ENCODE measurements around the gene KRTAP10-9.
"Not testable (repeated sequence)": the region's sequence is repeated elsewhere in the genome, so short reads cannot be mapped to it uniquely, and the experiment has no call there.

KRTAP10-9 gene

DNA sequence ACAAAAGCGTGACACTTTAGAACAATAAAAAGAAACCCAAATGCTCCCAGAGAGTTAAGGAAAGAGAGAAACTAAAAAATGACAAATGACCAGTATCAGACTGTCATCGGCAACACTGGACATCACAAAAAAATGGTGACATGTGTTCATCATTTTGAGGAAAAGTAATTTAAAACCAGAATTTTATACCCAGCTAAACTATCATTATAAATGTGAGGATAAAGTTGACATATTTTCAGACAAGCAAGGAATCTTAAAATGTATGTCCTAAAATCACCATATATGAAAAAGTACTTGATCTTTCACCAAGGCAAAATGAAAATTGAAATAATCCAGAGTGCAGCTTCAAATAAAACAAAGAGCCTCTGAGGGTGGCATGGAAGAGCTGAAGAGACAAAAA lies 18.0 kb downstream of the KRTAP10-9 start:
- H3K4me1 ChIP-seq (ENCODE audit: control insufficient read depth, insufficient read depth, low read depth, low read length) = no peaks in the 10 kb centered on the region
- no peak overlapping the region for H3K4ac ChIP-seq (ENCODE audit: low read depth in 1 of 2, low read length in 2 of 2)
- no peak overlapping the region for H2BK12ac ChIP-seq (ENCODE audit: low read length in 2 of 2)
- H3K14ac ChIP-seq (ENCODE audit: low read length in 2 of 2) = no peak overlapping the region
- no peak overlapping the region for H2BK15ac ChIP-seq (ENCODE audit: low read depth, poor library complexity, severe bottlenecking)
- no peak overlapping the region for H4K8ac ChIP-seq (ENCODE audit: low read length)
- no peak overlapping the region for H2BK5ac ChIP-seq (ENCODE audit: low read depth, low read length, poor library complexity, severe bottlenecking)
- no peak overlapping the region for H2AK5ac ChIP-seq (ENCODE audit: low read length, severe bottlenecking)
- H3K27ac ChIP-seq (ENCODE audit: low read length, poor library complexity, severe bottlenecking) = no peak overlapping the region
- H3K9ac ChIP-seq (ENCODE audit: low read length) = no peak overlapping the region
- no CpG with 5 or more reads among the region's 2 CpGs for WGBS
- H3K4me2 ChIP-seq (ENCODE audit: low read length, poor library complexity, severe bottlenecking) = no peak overlapping the region
- no peak for DNase-seq
- peaks cover 43% of the 10 kb centered on the region for H3K9me3 ChIP-seq (ENCODE audit: control insufficient read depth, low read length)
- H3K79me1 ChIP-seq (replicated peaks; ENCODE audit: low read length, poor library complexity, severe bottlenecking) = no peaks in the 10 kb centered on the region
- no peak overlapping the region for H3K18ac ChIP-seq (ENCODE audit: low read depth in 1 of 2, low read length in 2 of 2)
- no peak overlapping the region for H3K4me3 ChIP-seq (ENCODE audit: insufficient read depth in 1 of 2, low read depth in 1 of 2, low read length in 2 of 2)
- no peaks in the 10 kb centered on the region for H3K36me3 ChIP-seq (ENCODE audit: control insufficient read depth in 1 of 2, insufficient read depth in 2 of 2, low read depth in 1 of 2, low read length in 2 of 2)
- no peak overlapping the region for H2BK120ac ChIP-seq (ENCODE audit: low read depth, low read length)
- peaks cover 3 to 10% of the 10 kb centered on the region in 2 experiments for H3K27me3 ChIP-seq (ENCODE audit: control insufficient read depth in 1 of 2, insufficient read depth in 1 of 2, low read length in 2 of 2)
- H3K23ac ChIP-seq (ENCODE audit: low read length in 2 of 2) = no peak overlapping the region
- no peak overlapping the region for H4K91ac ChIP-seq (ENCODE audit: low read length)
- H2AFZ ChIP-seq (ENCODE audit: low read depth, low read length) = no peak overlapping the region

- not testable (repeated sequence) for H3K27ac ChIP-seq (ENCODE audit: low read length, poor library complexity, severe bottlenecking); H2AK5ac ChIP-seq (ENCODE audit: low read length, severe bottlenecking); H3K27me3 ChIP-seq (ENCODE audit: control insufficient read depth in 1 of 2, insufficient read depth in 1 of 2, low read length in 2 of 2); H3K23ac ChIP-seq (ENCODE audit: low read length in 2 of 2); H3K79me1 ChIP-seq (replicated peaks; ENCODE audit: low read length, poor library complexity, severe bottlenecking); DNase-seq; H3K14ac ChIP-seq (ENCODE audit: low read length in 2 of 2); H2AFZ ChIP-seq (ENCODE audit: low read depth, low read length); H3K4ac ChIP-seq (ENCODE audit: low read depth in 1 of 2, low read length in 2 of 2); H2BK5ac ChIP-seq (ENCODE audit: low read depth, low read length, poor library complexity, severe bottlenecking); H3K18ac ChIP-seq (ENCODE audit: low read depth in 1 of 2, low read length in 2 of 2); H3K36me3 ChIP-seq (ENCODE audit: control insufficient read depth in 1 of 2, insufficient read depth in 2 of 2, low read depth in 1 of 2, low read length in 2 of 2); H4K8ac ChIP-seq (ENCODE audit: low read length); H3K4me3 ChIP-seq (ENCODE audit: insufficient read depth in 1 of 2, low read depth in 1 of 2, low read length in 2 of 2); H2BK15ac ChIP-seq (ENCODE audit: low read depth, poor library complexity, severe bottlenecking); H2BK120ac ChIP-seq (ENCODE audit: low read depth, low read length); H3K9ac ChIP-seq (ENCODE audit: low read length); H2BK12ac ChIP-seq (ENCODE audit: low read length in 2 of 2); H3K4me2 ChIP-seq (ENCODE audit: low read length, poor library complexity, severe bottlenecking); H3K4me1 ChIP-seq (ENCODE audit: control insufficient read depth, insufficient read depth, low read depth, low read length)
- H3K9me3 ChIP-seq (ENCODE audit: control insufficient read depth, low read length) = peaks cover 29% of the 10 kb centered on the region
- H4K91ac ChIP-seq (ENCODE audit: low read length) = peak within 1 kb of the TSS; percentile 10
- WGBS = 77% methylated on average over 21 of the region's 21 CpGs
Measured at GRCh38 chr21:44646366-44647221, 19.7 kb downstream of the KRTAP10-9 start, which contains the start of gene KRTAP10-11. Gene KRTAP10-11 (plus strand): TSS chr21:44646414. CDS start chr21:44646459, 45 bp downstream.

DNA sequence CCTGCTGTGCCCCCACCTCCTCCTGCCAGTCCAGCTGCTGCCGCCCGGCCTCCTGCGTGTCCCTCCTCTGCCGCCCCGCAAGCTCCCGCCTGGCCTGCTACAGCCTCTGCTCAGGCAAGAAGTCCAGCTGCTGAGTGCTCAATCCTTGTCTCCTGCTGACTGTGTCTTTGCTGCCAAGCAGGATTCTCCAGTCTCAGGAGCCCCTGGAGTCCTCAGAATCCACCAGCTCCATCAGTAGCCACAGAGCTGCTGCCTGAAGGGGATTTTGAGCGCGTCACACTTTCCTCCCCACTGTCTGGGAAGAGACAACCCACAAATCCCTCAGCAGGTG lies 20.3 kb downstream of the KRTAP10-9 start:
- H2BK5ac ChIP-seq (ENCODE audit: low read depth, low read length, poor library complexity, severe bottlenecking) = no peak overlapping the region
- no peak overlapping the region for H4K8ac ChIP-seq (ENCODE audit: low read length)
- no peaks in the 10 kb centered on the region for H3K79me1 ChIP-seq (replicated peaks; ENCODE audit: low read length, poor library complexity, severe bottlenecking)
- H3K4me3 ChIP-seq (ENCODE audit: insufficient read depth in 1 of 2, low read depth in 1 of 2, low read length in 2 of 2) = no peak overlapping the region
- no peak overlapping the region for H3K14ac ChIP-seq (ENCODE audit: low read length in 2 of 2)
- no peak overlapping the region for H3K4me2 ChIP-seq (ENCODE audit: low read length, poor library complexity, severe bottlenecking)
- no peaks in the 10 kb centered on the region for H3K36me3 ChIP-seq (ENCODE audit: control insufficient read depth in 1 of 2, insufficient read depth in 2 of 2, low read depth in 1 of 2, low read length in 2 of 2)
- no peak overlapping the region for H3K4ac ChIP-seq (ENCODE audit: low read depth in 1 of 2, low read length in 2 of 2)
- no peak overlapping the region for H3K9ac ChIP-seq (ENCODE audit: low read length)
- H3K4me1 ChIP-seq (ENCODE audit: control insufficient read depth, insufficient read depth, low read depth, low read length) = no peaks in the 10 kb centered on the region
- WGBS = 57% methylated on average over 8 of the region's 8 CpGs
- H3K23ac ChIP-seq (ENCODE audit: low read length in 2 of 2) = no peak overlapping the region
- no peak overlapping the region for H2BK15ac ChIP-seq (ENCODE audit: low read depth, poor library complexity, severe bottlenecking)
- H2AFZ ChIP-seq (ENCODE audit: low read depth, low read length) = no peak overlapping the region
- no peak overlapping the region for H2BK12ac ChIP-seq (ENCODE audit: low read length in 2 of 2)
- H3K27ac ChIP-seq (ENCODE audit: low read length, poor library complexity, severe bottlenecking) = no peak overlapping the region
- no peak overlapping the region for H2BK120ac ChIP-seq (ENCODE audit: low read depth, low read length)
- no peak for DNase-seq
- H3K18ac ChIP-seq (ENCODE audit: low read depth in 1 of 2, low read length in 2 of 2) = no peak overlapping the region
- peaks cover 3 to 10% of the 10 kb centered on the region in 2 experiments for H3K27me3 ChIP-seq (ENCODE audit: control insufficient read depth in 1 of 2, insufficient read depth in 1 of 2, low read length in 2 of 2)
- peaks cover 26% of the 10 kb centered on the region for H3K9me3 ChIP-seq (ENCODE audit: control insufficient read depth, low read length)
- H4K91ac ChIP-seq (ENCODE audit: low read length) = no peak overlapping the region
- H2AK5ac ChIP-seq (ENCODE audit: low read length, severe bottlenecking) = no peak overlapping the region

GRCh38 chr21:44648557-44649311 lies 21.8 kb downstream of the KRTAP10-9 start:
- H3K23ac ChIP-seq (ENCODE audit: low read length in 2 of 2) = no peak overlapping the region
- no peak overlapping the region for H2AFZ ChIP-seq (ENCODE audit: low read depth, low read length)
- no peaks in the 10 kb centered on the region for H3K79me1 ChIP-seq (replicated peaks; ENCODE audit: low read length, poor library complexity, severe bottlenecking)
- H2BK12ac ChIP-seq (ENCODE audit: low read length in 2 of 2) = no peak overlapping the region
- no peak overlapping the region for H3K27ac ChIP-seq (ENCODE audit: low read length, poor library complexity, severe bottlenecking)
- H3K4me2 ChIP-seq (ENCODE audit: low read length, poor library complexity, severe bottlenecking) = no peak overlapping the region
- no peaks in the 10 kb centered on the region for H3K36me3 ChIP-seq (ENCODE audit: control insufficient read depth in 1 of 2, insufficient read depth in 2 of 2, low read depth in 1 of 2, low read length in 2 of 2)
- no peak overlapping the region for H2AK5ac ChIP-seq (ENCODE audit: low read length, severe bottlenecking)
- no peak overlapping the region for H4K8ac ChIP-seq (ENCODE audit: low read length)
- no peak overlapping the region for H3K14ac ChIP-seq (ENCODE audit: low read length in 2 of 2)
- no peak overlapping the region for H2BK120ac ChIP-seq (ENCODE audit: low read depth, low read length)
- H3K4me3 ChIP-seq (ENCODE audit: insufficient read depth in 1 of 2, low read depth in 1 of 2, low read length in 2 of 2) = no peak overlapping the region
- H3K18ac ChIP-seq (ENCODE audit: low read depth in 1 of 2, low read length in 2 of 2) = no peak overlapping the region
- no peak overlapping the region for H2BK15ac ChIP-seq (ENCODE audit: low read depth, poor library complexity, severe bottlenecking)
- no peak overlapping the region for H2BK5ac ChIP-seq (ENCODE audit: low read depth, low read length, poor library complexity, severe bottlenecking)
- no peak overlapping the region for H3K9ac ChIP-seq (ENCODE audit: low read length)
- no peaks in the 10 kb centered on the region for H3K4me1 ChIP-seq (ENCODE audit: control insufficient read depth, insufficient read depth, low read depth, low read length)
- DNase-seq = no peak
- no peak overlapping the region for H4K91ac ChIP-seq (ENCODE audit: low read length)
- no peak overlapping the region for H3K4ac ChIP-seq (ENCODE audit: low read depth in 1 of 2, low read length in 2 of 2)
- peaks cover 3 to 10% of the 10 kb centered on the region in 2 experiments for H3K27me3 ChIP-seq (ENCODE audit: control insufficient read depth in 1 of 2, insufficient read depth in 1 of 2, low read length in 2 of 2)
- peaks cover 15% of the 10 kb centered on the region for H3K9me3 ChIP-seq (ENCODE audit: control insufficient read depth, low read length)
- WGBS = 90% methylated on average over 33 of the region's 33 CpGs

Measured in mesenchymal stem cell (in vitro differentiated cells and primary cell).